Measurements from ENCODE around the gene ZHX3. TPM values are rescaled to one million over a fixed set of nuclear protein-coding genes. Genes with fewer than 3 reads are reported as not detected.

The ZHX3 gene
- total and polyA plus RNA-seq, 2 of the 13 experiments (the other 11 are each of a cell fraction or from before 2014, with no cell fraction given), result 8.4 to 11.7 TPM

DNA sequence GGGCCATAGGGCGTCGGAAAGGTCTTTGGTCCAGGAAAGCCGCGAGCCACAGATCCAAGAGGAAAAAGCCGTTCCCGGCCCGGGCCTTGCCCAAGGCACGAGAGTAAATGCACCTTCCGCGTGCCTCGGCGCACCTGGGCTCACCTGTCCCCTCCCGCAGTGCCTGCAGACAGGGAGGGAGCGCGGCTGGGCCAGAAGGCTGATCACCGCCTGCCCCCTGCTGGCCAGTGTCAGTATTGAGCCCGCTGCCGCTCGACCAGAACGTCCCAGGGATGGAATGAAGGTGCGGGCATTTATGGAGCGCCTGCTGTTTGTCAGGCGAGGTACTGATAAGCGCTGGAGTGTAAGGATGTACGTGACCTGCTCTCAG, 22.4 kb upstream of the ZHX3 start (continued):
- TF ChIP-seq, protein P1, sequence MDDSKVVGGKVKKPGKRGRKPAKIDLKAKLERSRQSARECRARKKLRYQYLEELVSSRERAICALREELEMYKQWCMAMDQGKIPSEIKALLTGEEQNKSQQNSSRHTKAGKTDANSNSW (CRISPR knock-in tag; IDR thresholded peaks at IDR 0.05; ENCODE audit: borderline replicate concordance), result no peak
- TF ChIP-seq, protein P2, sequence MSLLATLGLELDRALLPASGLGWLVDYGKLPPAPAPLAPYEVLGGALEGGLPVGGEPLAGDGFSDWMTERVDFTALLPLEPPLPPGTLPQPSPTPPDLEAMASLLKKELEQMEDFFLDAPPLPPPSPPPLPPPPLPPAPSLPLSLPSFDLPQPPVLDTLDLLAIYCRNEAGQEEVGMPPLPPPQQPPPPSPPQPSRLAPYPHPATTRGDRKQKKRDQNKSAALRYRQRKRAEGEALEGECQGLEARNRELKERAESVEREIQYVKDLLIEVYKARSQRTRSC (CRISPR knock-in tag; IDR thresholded peaks at IDR 0.05; ENCODE audit: low read depth), result no peak
- no peak for TF ChIP-seq PAWR (CRISPR knock-in tag; IDR thresholded peaks at IDR 0.05; ENCODE audit: borderline replicate concordance)
- peak; percentile 41; the same call in 1 of the 2 replicates for TF ChIP-seq REPIN1 (CRISPR knock-in tag; IDR thresholded peaks at IDR 0.05; ENCODE audit: borderline replicate concordance, low read depth)
- TF ChIP-seq ZNF460 (CRISPR knock-in tag; IDR thresholded peaks at IDR 0.05; ENCODE audit: borderline replicate concordance), result no peak; the same call in 1 of the 2 replicates
- TF ChIP-seq HNRNPL (IDR thresholded peaks at IDR 0.05; ENCODE audit: low read depth, low read length), result 0 out of 2 replicates have a peak, but pooled peaks have one; percentile 33
- 0 out of 2 replicates have a peak, but pooled peaks have one; percentile 72 for TF ChIP-seq ZNF569 (CRISPR knock-in tag; IDR thresholded peaks at IDR 0.05; ENCODE audit: borderline replicate concordance)
- TF ChIP-seq ZBTB3 (CRISPR knock-in tag; IDR thresholded peaks at IDR 0.05; ENCODE audit: borderline replicate concordance, low read depth), result no peak
- TF ChIP-seq, protein P3, sequence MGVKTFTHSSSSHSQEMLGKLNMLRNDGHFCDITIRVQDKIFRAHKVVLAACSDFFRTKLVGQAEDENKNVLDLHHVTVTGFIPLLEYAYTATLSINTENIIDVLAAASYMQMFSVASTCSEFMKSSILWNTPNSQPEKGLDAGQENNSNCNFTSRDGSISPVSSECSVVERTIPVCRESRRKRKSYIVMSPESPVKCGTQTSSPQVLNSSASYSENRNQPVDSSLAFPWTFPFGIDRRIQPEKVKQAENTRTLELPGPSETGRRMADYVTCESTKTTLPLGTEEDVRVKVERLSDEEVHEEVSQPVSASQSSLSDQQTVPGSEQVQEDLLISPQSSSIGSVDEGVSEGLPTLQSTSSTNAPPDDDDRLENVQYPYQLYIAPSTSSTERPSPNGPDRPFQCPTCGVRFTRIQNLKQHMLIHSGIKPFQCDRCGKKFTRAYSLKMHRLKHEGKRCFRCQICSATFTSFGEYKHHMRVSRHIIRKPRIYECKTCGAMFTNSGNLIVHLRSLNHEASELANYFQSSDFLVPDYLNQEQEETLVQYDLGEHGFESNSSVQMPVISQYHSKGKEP (CRISPR knock-in tag; IDR thresholded peaks at IDR 0.05), result no peak
- TF ChIP-seq FIP1L1 (IDR thresholded peaks at IDR 0.05; ENCODE audit: borderline replicate concordance, insufficient read depth, low read depth, low read length), result 0 out of 2 replicates have a peak, but pooled peaks have one; percentile 64
- TF ChIP-seq, protein P4, sequence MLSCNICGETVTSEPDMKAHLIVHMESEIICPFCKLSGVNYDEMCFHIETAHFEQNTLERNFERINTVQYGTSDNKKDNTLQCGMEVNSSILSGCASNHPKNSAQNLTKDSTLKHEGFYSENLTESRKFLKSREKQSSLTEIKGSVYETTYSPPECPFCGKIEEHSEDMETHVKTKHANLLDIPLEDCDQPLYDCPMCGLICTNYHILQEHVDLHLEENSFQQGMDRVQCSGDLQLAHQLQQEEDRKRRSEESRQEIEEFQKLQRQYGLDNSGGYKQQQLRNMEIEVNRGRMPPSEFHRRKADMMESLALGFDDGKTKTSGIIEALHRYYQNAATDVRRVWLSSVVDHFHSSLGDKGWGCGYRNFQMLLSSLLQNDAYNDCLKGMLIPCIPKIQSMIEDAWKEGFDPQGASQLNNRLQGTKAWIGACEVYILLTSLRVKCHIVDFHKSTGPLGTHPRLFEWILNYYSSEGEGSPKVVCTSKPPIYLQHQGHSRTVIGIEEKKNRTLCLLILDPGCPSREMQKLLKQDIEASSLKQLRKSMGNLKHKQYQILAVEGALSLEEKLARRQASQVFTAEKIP (CRISPR knock-in tag; IDR thresholded peaks at IDR 0.05; ENCODE audit: borderline replicate concordance), result no peak
- peak; percentile 79 for TF ChIP-seq GATAD2A (CRISPR knock-in tag; IDR thresholded peaks at IDR 0.05)
- peak; percentile 45; the same call in 1 of the 2 replicates for TF ChIP-seq KAT8 (CRISPR knock-in tag; IDR thresholded peaks at IDR 0.05)
- TF ChIP-seq ZKSCAN8 (CRISPR knock-in tag; IDR thresholded peaks at IDR 0.05; ENCODE audit: borderline replicate concordance), result peak; percentile 100
- TF ChIP-seq ZNF557 (CRISPR knock-in tag; IDR thresholded peaks at IDR 0.05), result no peak
- TF ChIP-seq TBX3 (IDR thresholded peaks at IDR 0.05; ENCODE audit: borderline replicate concordance), result no peak
- TF ChIP-seq, protein P5, sequence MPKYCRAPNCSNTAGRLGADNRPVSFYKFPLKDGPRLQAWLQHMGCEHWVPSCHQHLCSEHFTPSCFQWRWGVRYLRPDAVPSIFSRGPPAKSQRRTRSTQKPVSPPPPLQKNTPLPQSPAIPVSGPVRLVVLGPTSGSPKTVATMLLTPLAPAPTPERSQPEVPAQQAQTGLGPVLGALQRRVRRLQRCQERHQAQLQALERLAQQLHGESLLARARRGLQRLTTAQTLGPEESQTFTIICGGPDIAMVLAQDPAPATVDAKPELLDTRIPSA (CRISPR knock-in tag; IDR thresholded peaks at IDR 0.05; ENCODE audit: borderline replicate concordance), result no peak
- TF ChIP-seq, protein P6, sequence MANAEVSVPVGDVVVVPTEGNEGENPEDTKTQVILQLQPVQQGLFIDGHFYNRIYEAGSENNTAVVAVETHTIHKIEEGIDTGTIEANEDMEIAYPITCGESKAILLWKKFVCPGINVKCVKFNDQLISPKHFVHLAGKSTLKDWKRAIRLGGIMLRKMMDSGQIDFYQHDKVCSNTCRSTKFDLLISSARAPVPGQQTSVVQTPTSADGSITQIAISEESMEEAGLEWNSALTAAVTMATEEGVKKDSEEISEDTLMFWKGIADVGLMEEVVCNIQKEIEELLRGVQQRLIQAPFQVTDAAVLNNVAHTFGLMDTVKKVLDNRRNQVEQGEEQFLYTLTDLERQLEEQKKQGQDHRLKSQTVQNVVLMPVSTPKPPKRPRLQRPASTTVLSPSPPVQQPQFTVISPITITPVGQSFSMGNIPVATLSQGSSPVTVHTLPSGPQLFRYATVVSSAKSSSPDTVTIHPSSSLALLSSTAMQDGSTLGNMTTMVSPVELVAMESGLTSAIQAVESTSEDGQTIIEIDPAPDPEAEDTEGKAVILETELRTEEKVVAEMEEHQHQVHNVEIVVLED (CRISPR knock-in tag; IDR thresholded peaks at IDR 0.05; ENCODE audit: borderline replicate concordance), result no peak
- TF ChIP-seq, protein P7, sequence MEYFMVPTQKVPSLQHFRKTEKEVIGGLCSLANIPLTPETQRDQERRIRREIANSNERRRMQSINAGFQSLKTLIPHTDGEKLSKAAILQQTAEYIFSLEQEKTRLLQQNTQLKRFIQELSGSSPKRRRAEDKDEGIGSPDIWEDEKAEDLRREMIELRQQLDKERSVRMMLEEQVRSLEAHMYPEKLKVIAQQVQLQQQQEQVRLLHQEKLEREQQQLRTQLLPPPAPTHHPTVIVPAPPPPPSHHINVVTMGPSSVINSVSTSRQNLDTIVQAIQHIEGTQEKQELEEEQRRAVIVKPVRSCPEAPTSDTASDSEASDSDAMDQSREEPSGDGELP (IDR thresholded peaks at IDR 0.05; ENCODE audit: borderline replicate concordance, low read depth), result 0 out of 2 replicates have a peak, but pooled peaks have one; percentile 42
- no peak for TF ChIP-seq ZNF780A (CRISPR knock-in tag; IDR thresholded peaks at IDR 0.05)
